CD1c-positive myeloid dendritic cell (primary cell): Measurements from ENCODE around the gene INPP5F.
"Not testable (repeated sequence)": the region's sequence is repeated elsewhere in the genome, so short reads cannot be mapped to it uniquely, and the experiment has no call there.

ENCODE experiments used
- DNase-seq: peaks from one replicate; pipeline ENCODE4 v3.0.0-alpha.2; 2016; ENCODE audit errors: extremely low spot score

Gene INPP5F

GRCh38 chr10:119777686-119778085 is 51.8 kb downstream of the INPP5F start:
- DNase-seq: peak; percentile 28

GRCh38 chr10:119778776-119779445 is 53.1 kb downstream of the INPP5F start:
- no peak for DNase-seq

GRCh38 chr10:119780879-119781480 is 55.1 kb downstream of the INPP5F start:
- DNase-seq: no peak

DNA sequence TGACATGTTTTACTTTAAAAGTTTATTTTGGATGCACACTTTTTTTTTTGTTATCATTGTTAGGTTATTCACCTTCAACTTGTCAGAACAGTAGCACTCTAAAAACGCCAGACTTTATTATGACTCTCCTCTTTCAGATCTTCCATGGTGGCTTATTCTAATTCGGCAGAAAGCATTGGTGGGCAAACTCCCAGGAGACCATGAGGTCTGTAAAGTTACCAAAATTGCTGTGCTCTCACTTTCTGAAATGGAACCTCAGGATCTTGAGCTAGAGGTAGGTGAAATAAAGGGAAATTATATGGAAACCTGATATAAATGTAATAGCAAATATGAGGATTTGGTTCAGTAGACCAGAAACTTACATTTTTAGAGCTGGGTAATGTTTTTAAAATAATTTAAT is 55.6 kb downstream of the INPP5F start:
- DNase-seq: no peak

GRCh38 chr10:119782981-119783664 is 57.3 kb downstream of the INPP5F start:
- no peak for DNase-seq

- DNase-seq: peak; percentile 30
Measured at GRCh38 chr10:119783665-119784027, 57.8 kb downstream of the INPP5F start.

DNA sequence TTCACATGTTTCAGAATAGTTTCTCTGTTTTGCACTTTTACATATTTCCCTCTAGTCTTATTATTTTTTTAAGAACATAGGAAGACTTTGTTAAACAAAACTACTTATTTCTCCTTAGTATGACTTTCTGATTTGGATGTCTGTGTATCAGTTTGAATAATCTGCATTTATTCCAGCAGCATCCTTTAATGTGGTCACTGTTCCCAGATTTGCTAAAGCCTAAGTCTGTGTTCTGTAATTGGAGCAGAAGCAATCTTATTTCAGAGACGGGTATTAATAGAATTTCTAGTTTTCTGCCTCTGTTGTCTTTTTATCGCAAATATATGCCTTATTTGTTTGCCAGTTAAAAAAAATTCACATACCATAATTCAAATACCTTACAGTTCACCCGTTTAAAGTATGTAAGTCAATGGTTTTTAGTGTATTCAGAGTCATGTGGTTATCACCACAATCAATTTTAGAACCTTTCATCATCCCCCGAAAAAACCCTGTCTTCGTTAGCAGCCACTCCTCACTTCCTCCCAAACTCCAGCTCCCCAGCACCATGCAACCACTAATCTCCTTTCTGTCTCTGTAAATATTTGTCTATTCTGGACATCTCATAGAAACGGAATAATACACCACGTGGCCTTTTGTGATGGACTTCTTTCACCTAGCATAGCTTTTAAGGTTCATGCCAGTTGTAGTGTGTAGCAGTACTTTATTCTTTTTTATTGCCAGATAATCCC is 58.7 kb downstream of the INPP5F start:
- DNase-seq: peak; percentile 56

DNA sequence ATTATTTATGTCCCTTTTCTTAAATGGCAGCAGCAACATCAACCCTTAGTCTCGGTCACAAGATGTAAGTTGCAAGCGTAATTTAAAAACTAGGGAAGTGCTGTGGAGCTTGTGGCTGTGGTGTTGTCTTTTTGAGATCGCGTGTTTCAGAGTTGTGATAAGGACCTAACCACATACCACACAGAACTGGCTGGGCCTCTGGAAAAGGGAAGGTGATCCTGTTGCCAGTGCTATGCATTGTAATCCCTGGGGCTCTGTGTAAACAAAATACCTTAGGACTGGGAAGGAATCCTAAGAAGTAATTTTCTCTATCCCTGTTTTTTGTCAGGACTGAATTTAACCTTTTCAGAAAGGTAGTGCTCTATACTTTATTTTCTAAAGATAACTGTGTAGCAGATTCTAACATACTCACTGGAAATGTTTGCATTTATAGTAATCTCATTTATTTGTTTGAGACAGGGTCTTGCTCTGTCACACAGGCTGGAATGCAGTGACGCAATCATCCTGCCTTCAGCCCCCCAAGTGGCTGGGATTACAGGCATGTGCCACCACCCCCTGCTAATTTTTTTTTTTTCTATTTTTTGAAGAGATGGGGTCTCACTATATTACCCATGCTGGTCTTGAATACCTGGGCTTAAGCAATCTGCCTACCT is 60.4 kb downstream of the INPP5F start:
- peak; percentile 80 for DNase-seq

DNA sequence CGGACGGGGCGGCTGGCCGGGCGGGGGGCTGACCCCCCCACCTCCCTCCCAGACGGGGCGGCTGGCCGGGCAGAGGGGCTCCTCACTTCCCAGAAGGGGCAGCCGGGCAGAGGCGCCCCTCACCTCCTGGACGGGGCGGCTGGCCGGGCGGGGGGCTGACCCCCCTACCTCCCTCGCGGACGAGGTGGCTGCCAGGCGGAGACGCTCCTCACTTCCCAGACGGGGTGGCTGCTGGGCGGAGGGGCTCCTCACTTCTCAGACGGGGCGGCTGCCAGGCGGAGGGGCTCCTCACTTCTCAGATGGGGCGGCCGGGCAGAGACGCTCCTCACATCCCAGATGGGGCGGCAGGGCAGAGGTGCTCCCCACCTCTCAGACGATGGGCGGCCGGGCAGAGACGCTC is 69.3 kb downstream of the INPP5F start:
- not testable (repeated sequence) for DNase-seq

DNA sequence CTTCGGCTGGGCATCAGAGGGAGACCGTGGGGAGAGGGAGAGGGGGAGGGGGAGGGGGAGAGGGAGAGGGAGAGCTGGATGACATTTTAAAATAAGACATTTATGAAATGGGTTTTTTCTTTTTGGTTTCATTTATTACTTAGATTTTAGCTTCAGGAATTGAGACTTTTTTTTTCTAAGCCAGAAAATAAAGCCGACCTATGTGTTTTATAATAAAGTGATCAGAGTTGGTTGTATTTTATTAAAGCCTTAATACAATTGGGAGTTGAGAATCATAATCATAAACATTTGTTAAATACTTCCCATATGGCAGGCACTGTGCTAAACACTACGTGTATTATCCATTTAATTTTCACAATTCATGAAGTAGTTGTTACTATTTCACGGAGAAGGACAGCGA is 70.2 kb downstream of the INPP5F start:
- no peak for DNase-seq

DNA sequence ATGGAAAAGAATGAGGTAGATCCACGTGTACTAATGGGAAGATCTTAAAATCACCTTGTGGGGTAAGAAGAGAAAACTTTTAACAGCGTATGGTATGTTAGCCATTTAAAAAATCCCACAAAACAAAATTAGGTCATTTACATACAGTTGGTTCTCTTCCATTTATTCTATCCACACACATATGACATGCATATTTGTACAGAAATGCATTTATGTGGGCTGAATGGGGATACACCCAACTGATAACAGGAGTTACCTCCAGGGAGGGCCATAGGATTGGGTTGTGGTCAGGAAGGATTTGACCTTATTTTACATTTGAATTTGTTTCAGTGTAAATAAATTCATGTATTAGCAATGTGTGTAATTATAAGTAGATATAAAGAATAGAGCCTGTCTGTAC is 75.3 kb downstream of the INPP5F start:
- no peak for DNase-seq

GRCh38 chr10:119801998-119802538 is 76.2 kb downstream of the INPP5F start:
- DNase-seq: no peak

DNA sequence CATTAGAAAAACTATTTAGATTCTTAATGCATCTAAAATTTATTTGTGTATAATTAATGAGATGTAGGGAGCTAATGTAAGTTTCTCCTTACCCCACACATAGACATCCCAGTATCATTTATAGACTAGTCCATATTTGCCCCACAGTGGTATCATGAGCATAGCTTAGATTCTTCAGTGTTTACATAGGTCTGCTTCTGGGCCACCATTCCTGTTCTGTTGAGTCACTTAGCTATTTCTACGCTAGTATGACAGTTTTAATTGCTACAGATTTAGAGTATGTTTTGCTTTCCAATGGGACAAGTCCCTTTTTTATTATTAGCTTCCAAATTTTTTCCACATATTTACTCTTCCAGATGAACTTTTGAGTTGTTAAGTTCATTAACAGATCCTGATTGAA is 77.4 kb downstream of the INPP5F start:
- no peak for DNase-seq

DNA sequence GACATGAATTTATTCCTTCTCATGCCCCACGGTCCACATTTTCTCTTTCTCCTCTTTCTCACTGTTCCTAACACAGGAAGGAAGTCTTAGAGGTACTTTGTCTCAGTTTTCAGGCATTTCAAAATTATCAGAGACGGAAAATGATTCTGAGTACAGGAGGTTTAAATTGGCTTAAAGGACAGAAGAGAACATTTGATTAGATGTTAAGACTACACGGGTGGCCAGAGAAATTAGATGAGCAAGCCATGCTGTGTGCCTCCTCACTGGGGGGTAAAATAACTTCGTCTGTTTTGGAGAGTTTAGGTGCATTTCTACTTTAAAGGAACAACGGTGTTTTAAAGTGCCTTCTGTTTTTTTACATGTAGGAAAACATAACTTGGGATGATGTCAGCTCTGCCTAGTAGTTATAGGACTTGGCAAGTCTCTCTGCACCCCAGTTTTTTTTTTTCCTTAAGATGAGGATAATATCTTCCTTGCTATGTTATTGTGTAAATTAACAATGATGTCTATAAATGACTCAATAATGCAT is 79.9 kb downstream of the INPP5F start:
- DNase-seq: no peak

DNA sequence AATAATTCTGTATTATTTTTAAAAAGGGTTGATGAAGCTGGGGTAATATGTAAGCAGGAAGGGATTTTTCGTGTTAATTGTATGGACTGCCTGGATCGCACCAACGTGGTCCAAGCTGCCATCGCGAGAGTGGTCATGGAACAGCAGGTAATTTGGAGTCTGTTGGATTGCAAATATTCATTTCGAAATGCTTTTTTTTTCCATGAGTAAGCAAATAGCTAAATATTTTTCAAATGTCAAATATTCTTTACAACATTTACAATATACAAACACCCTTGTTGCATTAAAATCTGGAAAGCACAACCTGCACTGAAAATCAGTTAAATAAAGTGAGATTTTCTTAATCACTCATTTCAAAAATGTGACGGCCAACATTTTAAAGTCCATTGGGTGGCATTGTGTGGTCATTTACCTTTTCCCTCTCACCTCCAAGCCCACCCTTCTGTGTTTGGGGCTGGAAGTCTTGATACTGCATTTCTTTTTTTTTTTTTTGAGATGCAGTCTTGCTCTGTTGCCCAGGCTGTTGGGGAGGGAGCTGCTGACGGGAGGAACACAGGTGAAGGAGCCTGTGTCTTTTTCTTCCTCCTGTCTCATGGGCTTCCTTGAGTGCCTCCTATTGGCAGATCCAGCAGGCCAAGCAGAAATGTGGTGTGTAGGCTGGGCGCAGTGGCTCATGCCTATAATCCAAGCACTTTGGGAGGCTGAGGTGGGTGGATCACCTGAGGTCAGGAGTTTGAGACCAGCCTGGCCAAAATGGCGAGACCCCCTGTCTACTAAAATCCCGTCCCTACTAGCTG is 80.7 kb downstream of the INPP5F start:
- DNase-seq: no peak

DNA sequence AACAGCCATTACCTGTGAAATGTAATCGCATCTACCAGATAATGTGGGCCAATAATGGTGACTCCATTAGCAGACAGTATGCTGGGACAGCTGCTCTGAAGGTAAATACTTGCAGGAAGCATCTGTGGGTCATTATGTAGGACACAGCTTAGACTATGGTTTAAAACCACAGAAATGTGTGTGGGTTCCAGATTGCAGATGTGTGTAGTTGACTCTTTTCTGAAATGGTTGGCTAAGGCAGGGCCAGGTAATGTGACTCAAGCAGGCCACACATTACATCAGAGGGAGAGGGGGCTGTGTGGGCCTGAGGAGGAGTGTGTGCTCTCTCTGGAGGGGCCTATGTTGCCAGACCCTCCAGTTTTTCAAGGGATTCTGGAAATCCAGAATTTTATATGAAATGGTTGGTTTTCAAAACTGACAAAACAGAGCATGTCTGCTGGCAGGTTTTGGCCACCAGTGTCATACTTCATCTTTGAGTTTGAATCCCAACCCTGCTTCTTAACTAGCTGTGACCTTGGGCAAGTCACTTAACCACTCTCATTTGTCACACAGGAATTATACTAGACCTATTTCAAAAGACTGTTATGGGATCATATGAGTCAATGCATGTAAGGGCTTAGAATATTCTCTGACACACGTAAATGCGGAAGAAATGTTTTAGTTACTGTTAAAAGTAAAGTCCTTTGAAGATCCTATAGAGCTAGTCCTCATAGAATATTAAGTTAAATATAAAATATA is 82.3 kb downstream of the INPP5F start:
- DNase-seq: no peak

- no peak for DNase-seq
Measured at GRCh38 chr10:119811122-119811521, 85.3 kb downstream of the INPP5F start.

DNA sequence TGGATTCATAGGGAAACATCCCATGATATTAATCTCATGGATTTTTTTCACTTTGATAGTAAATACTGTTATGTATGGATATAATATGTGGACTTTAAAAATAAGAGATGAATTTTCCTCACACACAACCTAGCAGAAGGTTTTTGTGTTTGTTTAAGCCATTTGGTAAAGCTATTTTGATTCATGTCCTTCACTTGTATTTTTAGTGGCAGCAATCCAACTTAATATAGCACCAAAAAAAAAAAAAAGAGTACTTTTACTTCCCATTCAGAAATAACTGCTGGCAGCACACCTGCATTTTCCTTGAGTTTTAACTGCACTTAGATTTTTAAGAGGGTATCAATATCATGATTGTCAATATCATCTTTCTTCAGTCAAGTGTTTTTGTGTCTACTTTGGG is 86.8 kb downstream of the INPP5F start:
- no peak for DNase-seq

- no peak for DNase-seq
Measured at GRCh38 chr10:119815671-119816070, 89.8 kb downstream of the INPP5F start.
